SK-N-SH (cell line): ENCODE data around the gene HAGH.

ENCODE experiments used
- CTCF ChIP-seq: fragments of 200-600 bp; sonication (generic); IDR thresholded peaks from 2 replicates; pipeline ENCODE4 v1.6.1; 2017; ENCODE audit warnings: antibody characterized with exemption, mild to moderate bottlenecking, moderate library complexity
- EZH2phosphoT487 ChIP-seq: fragments of 200-600 bp; sonication (generic); IDR thresholded peaks from 2 replicates; pipeline ENCODE4 v1.6.1; 2017; ENCODE audit warnings: low read depth, mixed run types, mild to moderate bottlenecking, antibody characterized with exemption, moderate library complexity, borderline replicate concordance
- MAX ChIP-seq: IDR thresholded peaks from 2 replicates; pipeline ENCODE4 v1.4.0; 2012; ENCODE audit warnings: low read depth
- POLR2AphosphoS5 ChIP-seq: IDR thresholded peaks from 2 replicates; pipeline ENCODE4 v1.6.1; 2012; ENCODE audit warnings: low read depth, low read length
- RAD21 ChIP-seq: IDR thresholded peaks from 2 replicates; pipeline ENCODE4 v1.6.1; 2012; ENCODE audit warnings: mild to moderate bottlenecking, low read length
- SIN3A ChIP-seq: IDR thresholded peaks from 2 replicates; pipeline ENCODE4 v1.6.1; 2012; ENCODE audit warnings: low read depth, mild to moderate bottlenecking, low read length, moderate library complexity, borderline replicate concordance
- TAF1 ChIP-seq: IDR thresholded peaks from 2 replicates; pipeline ENCODE4 v1.6.1; 2012; ENCODE audit warnings: low read depth, mild to moderate bottlenecking, low read length, moderate library complexity, borderline replicate concordance

GRCh38 chr16:1845985-1846384, 19.4 kb upstream of the HAGH start:
- TF ChIP-seq CTCF (no peak), SIN3A (no peak), TAF1 (no peak), MAX (no peak), POLR2AphosphoS5 (no peak), RAD21 (no peak), EZH2phosphoT487 (no peak)
